ENCODE measurements around the gene LRCH1. TPM values are rescaled to one million over a fixed set of nuclear protein-coding genes. Genes with fewer than 3 reads are reported as not detected.
A peak's percentile ranks its signal among the peaks of the same experiment; 100 is the strongest.
"Not testable (repeated sequence)": the region's sequence is repeated elsewhere in the genome, so short reads cannot be mapped to it uniquely, and the experiment has no call there.

The LRCH1 gene
- total and polyA plus RNA-seq, 2 experiments from 2014 or later, result 6.0 to 14.6 TPM

- H3K9me3 ChIP-seq (ENCODE audit: low read depth), result no peaks in the 10 kb centered on the region
- DNase-seq (ENCODE audit: low read depth in 1 of 2, low spot score in 1 of 2), result no peak
- H3K36me3 ChIP-seq, result no peaks in the 10 kb centered on the region
- no peak overlapping the region for H3K27ac ChIP-seq
- no peaks in the 10 kb centered on the region for H3K4me1 ChIP-seq (ENCODE audit: low read depth)
- TF ChIP-seq CTCF (IDR thresholded peaks at IDR 0.05; ENCODE audit: low read depth, low read length), result no peak
- no peak overlapping the region for H3K4me3 ChIP-seq
- H3K27me3 ChIP-seq, result no peaks in the 10 kb centered on the region
Measured at GRCh38 chr13:46761866-46762265, 208.9 kb downstream of the LRCH1 start.

- H3K36me3 ChIP-seq; DNase-seq (ENCODE audit: low read depth in 1 of 2, low spot score in 1 of 2); H3K27ac ChIP-seq; H3K9me3 ChIP-seq (ENCODE audit: low read depth); H3K27me3 ChIP-seq; H3K4me3 ChIP-seq: not testable (repeated sequence)
- peaks cover 13% of the 10 kb centered on the region for H3K4me1 ChIP-seq (ENCODE audit: low read depth)
Measured at GRCh38 chr13:46769925-46770324, 217.0 kb downstream of the LRCH1 start.

- Histone ChIP-seq H3K36me3 (peaks cover 11% of the 10 kb centered on the region), H3K9me3 (ENCODE audit: low read depth) (no peaks in the 10 kb centered on the region), H3K4me1 (ENCODE audit: low read depth) (peaks cover 23% of the 10 kb centered on the region), H3K4me3 (no peak overlapping the region), H3K27me3 (no peaks in the 10 kb centered on the region), H3K27ac (no peak overlapping the region)
- no peak for TF ChIP-seq CTCF (IDR thresholded peaks at IDR 0.05; ENCODE audit: low read depth, low read length)
- DNase-seq (ENCODE audit: low read depth in 1 of 2, low spot score in 1 of 2), result no peak
Measured at GRCh38 chr13:46771693-46772092, 218.7 kb downstream of the LRCH1 start.

GRCh38 chr13:46773541-46773940 is 220.6 kb downstream of the LRCH1 start:
- Histone ChIP-seq H3K9me3 (ENCODE audit: low read depth) (no peaks in the 10 kb centered on the region), H3K4me3 (no peak overlapping the region), H3K36me3 (peaks cover 21% of the 10 kb centered on the region), H3K27me3 (no peaks in the 10 kb centered on the region), H3K27ac (peak overlapping the region; percentile 57), H3K4me1 (ENCODE audit: low read depth) (peaks cover 23% of the 10 kb centered on the region)
- DNase-seq (ENCODE audit: low read depth in 1 of 2, low spot score in 1 of 2), result no peak
- TF ChIP-seq CTCF (IDR thresholded peaks at IDR 0.05; ENCODE audit: low read depth, low read length), result no peak

- Histone ChIP-seq H3K9me3 (ENCODE audit: low read depth) (no peaks in the 10 kb centered on the region), H3K36me3 (peaks cover 36% of the 10 kb centered on the region), H3K27ac (peak overlapping the region; percentile 57), H3K4me3 (no peak overlapping the region), H3K27me3 (no peaks in the 10 kb centered on the region), H3K4me1 (ENCODE audit: low read depth) (peaks cover 23% of the 10 kb centered on the region)
- DNase-seq (ENCODE audit: low read depth in 1 of 2, low spot score in 1 of 2), result no peak
- no peak for TF ChIP-seq CTCF (IDR thresholded peaks at IDR 0.05; ENCODE audit: low read depth, low read length)
Measured at GRCh38 chr13:46775385-46776107, 222.6 kb downstream of the LRCH1 start.

GRCh38 chr13:46778095-46778494 is 225.1 kb downstream of the LRCH1 start:
- H3K4me1 ChIP-seq (ENCODE audit: low read depth), result peaks cover 23% of the 10 kb centered on the region
- no peak overlapping the region for H3K27ac ChIP-seq
- peaks cover 56% of the 10 kb centered on the region for H3K36me3 ChIP-seq
- H3K27me3 ChIP-seq, result no peaks in the 10 kb centered on the region
- no peak for DNase-seq (ENCODE audit: low read depth in 1 of 2, low spot score in 1 of 2)
- no peak overlapping the region for H3K4me3 ChIP-seq
- H3K9me3 ChIP-seq (ENCODE audit: low read depth), result no peaks in the 10 kb centered on the region
- no peak for TF ChIP-seq CTCF (IDR thresholded peaks at IDR 0.05; ENCODE audit: low read depth, low read length)

All from cardiac muscle cell (in vitro differentiated cells and primary cell).